Measurements from ENCODE around the gene TNS3.
"Not testable (repeated sequence)": the region's sequence is repeated elsewhere in the genome, so short reads cannot be mapped to it uniquely, and the experiment has no call there.

The TNS3 gene

GRCh38 chr7:47603514-47604255 is 21.8 kb upstream of the TNS3 start:
- DNase-seq (ENCODE audit: low read depth, low spot score) = not testable (repeated sequence)

GRCh38 chr7:47602272-47603004 is 20.5 kb upstream of the TNS3 start:
- DNase-seq (ENCODE audit: low read depth, low spot score) = no peak

GRCh38 chr7:47601881-47602249 is 20.0 kb upstream of the TNS3 start:
- DNase-seq (ENCODE audit: low read depth, low spot score) = no peak

- DNase-seq (ENCODE audit: low read depth, low spot score) = peak; percentile 60
These were observed 19.4 kb upstream of the TNS3 start for GRCh38 chr7:47601119-47601880.

GRCh38 chr7:47600199-47601118 is 18.5 kb upstream of the TNS3 start:
- peak; percentile 80 for DNase-seq (ENCODE audit: low read depth, low spot score)

GRCh38 chr7:47597379-47597778 is 15.5 kb upstream of the TNS3 start:
- DNase-seq (ENCODE audit: low read depth, low spot score) = no peak

GRCh38 chr7:47596502-47597202 is 14.7 kb upstream of the TNS3 start:
- peak; percentile 50 for DNase-seq (ENCODE audit: low read depth, low spot score)

GRCh38 chr7:47594406-47594805 is 12.5 kb upstream of the TNS3 start:
- no peak for DNase-seq (ENCODE audit: low read depth, low spot score)

GRCh38 chr7:47591655-47592572 is 10.0 kb upstream of the TNS3 start:
- peak; percentile 89 for DNase-seq (ENCODE audit: low read depth, low spot score)

- no peak for DNase-seq (ENCODE audit: low read depth, low spot score)
These were observed 9.3 kb upstream of the TNS3 start for GRCh38 chr7:47591089-47591654.

- DNase-seq (ENCODE audit: low read depth, low spot score) = not testable (repeated sequence)
These were observed 8.3 kb upstream of the TNS3 start for GRCh38 chr7:47590215-47590614.

GRCh38 chr7:47588704-47589225 is 6.9 kb upstream of the TNS3 start:
- DNase-seq (ENCODE audit: low read depth, low spot score) = no peak

GRCh38 chr7:47587976-47588375 is 6.1 kb upstream of the TNS3 start:
- DNase-seq (ENCODE audit: low read depth, low spot score) = no peak

GRCh38 chr7:47587351-47587750 is 5.4 kb upstream of the TNS3 start:
- no peak for DNase-seq (ENCODE audit: low read depth, low spot score)

- no peak for DNase-seq (ENCODE audit: low read depth, low spot score)
These were observed 5.0 kb upstream of the TNS3 start for GRCh38 chr7:47586925-47587324.

- DNase-seq (ENCODE audit: low read depth, low spot score) = not testable (repeated sequence)
These were observed 4.3 kb upstream of the TNS3 start for GRCh38 chr7:47586161-47586670.

GRCh38 chr7:47584536-47584895 is 2.6 kb upstream of the TNS3 start:
- DNase-seq (ENCODE audit: low read depth, low spot score) = no peak

- peak; percentile 61 for DNase-seq (ENCODE audit: low read depth, low spot score)
These were observed 2.0 kb upstream of the TNS3 start for GRCh38 chr7:47583739-47584535.

Measured in astrocyte of the hippocampus (primary cell).